ENCODE measurements around the gene KCNG1.

KCNG1 gene

GRCh38 chr20:51034988-51035656 is 12.2 kb upstream of the KCNG1 start:
- no peak for DNase-seq

GRCh38 chr20:51034476-51034875 is 11.6 kb upstream of the KCNG1 start:
- DNase-seq: no peak

GRCh38 chr20:51029963-51030920 is 7.3 kb upstream of the KCNG1 start:
- no peak for DNase-seq

GRCh38 chr20:51029556-51029955 is 6.6 kb upstream of the KCNG1 start:
- DNase-seq: no peak

- DNase-seq: no peak
These were observed 5.8 kb upstream of the KCNG1 start for GRCh38 chr20:51028616-51029212.

- DNase-seq: no peak
These were observed 4.3 kb upstream of the KCNG1 start for GRCh38 chr20:51027035-51027795.

- DNase-seq: no peak
These were observed 3.4 kb upstream of the KCNG1 start for GRCh38 chr20:51026269-51026668.

GRCh38 chr20:51024761-51025160 is 1.9 kb upstream of the KCNG1 start:
- no peak for DNase-seq

- DNase-seq: no peak
These were observed 779 bp upstream of the KCNG1 start for GRCh38 chr20:51023617-51024155.

GRCh38 chr20:51022227-51022802 is 592 bp downstream of the KCNG1 start:
- no peak for DNase-seq

GRCh38 chr20:51021067-51022025 is 1.6 kb downstream of the KCNG1 start:
- no peak for DNase-seq

GRCh38 chr20:51020657-51021056 is 2.2 kb downstream of the KCNG1 start:
- DNase-seq: no peak

GRCh38 chr20:51019656-51020592 is 3.0 kb downstream of the KCNG1 start:
- DNase-seq: no peak

GRCh38 chr20:51017251-51017650 is 5.7 kb downstream of the KCNG1 start:
- no peak for DNase-seq

- DNase-seq: no peak
These were observed 6.4 kb downstream of the KCNG1 start for GRCh38 chr20:51016521-51016920.

GRCh38 chr20:51014797-51015722 is 7.8 kb downstream of the KCNG1 start:
- DNase-seq: no peak

GRCh38 chr20:51013577-51014330 is 9.2 kb downstream of the KCNG1 start:
- DNase-seq: no peak

- no peak for DNase-seq
These were observed 10.6 kb downstream of the KCNG1 start for GRCh38 chr20:51012357-51012756.
